ENCODE measurements around the gene DESI1. TPM values are rescaled to one million over a fixed set of nuclear protein-coding genes. Genes with fewer than 3 reads are reported as not detected.
A peak's percentile ranks its signal among the peaks of the same experiment; 100 is the strongest.
"Not testable (repeated sequence)": the region's sequence is repeated elsewhere in the genome, so short reads cannot be mapped to it uniquely, and the experiment has no call there.

The DESI1 gene
- polyA plus RNA-seq, 1 of the 3 experiments (the other 2 are of a cell fraction), result 8.2 TPM

GRCh38 chr22:41636467-41636866, 15.6 kb upstream of the DESI1 start:
- Histone ChIP-seq H2AFZ (ENCODE audit: low read depth) (no peak overlapping the region), H3K4me3 (ENCODE audit: low read depth in 2 of 2, low read length in 1 of 2) (no peak overlapping the region), H3K9me3 (no peaks in the 10 kb centered on the region), H3K36me3 (replicated peaks in 1 of 2; ENCODE audit: control insufficient read depth in 1 of 2, insufficient read depth in 2 of 2, low read length in 1 of 2) (peaks cover 7 to 16% of the 10 kb centered on the region in 2 experiments), H3K9ac (no peak overlapping the region), H4K20me1 (ENCODE audit: insufficient read depth) (peaks cover 3% of the 10 kb centered on the region; the same call in 1 of the 2 replicates), H3K27me3 (ENCODE audit: insufficient read depth) (no peaks in the 10 kb centered on the region), H3K27ac (ENCODE audit: low read depth in 2 of 2, low read length in 1 of 2) (peak overlapping the region in 1 of 2 experiments; percentile 56; a peak in 1 of 4 replicates), H3K4me2 (no peak overlapping the region), H3F3A (replicated peaks; ENCODE audit: insufficient read depth) (peaks cover 6% of the 10 kb centered on the region), H3K9me2 (no peaks in the 10 kb centered on the region), H3K4me1 (ENCODE audit: control insufficient read depth in 1 of 2, insufficient read depth in 2 of 2, low read depth in 1 of 2, low read length in 1 of 2) (no peaks in the 10 kb centered on the region), H3K79me2 (ENCODE audit: insufficient read depth) (peaks cover 40% of the 10 kb centered on the region)
- 55% methylated on average over 5 of the region's 7 CpGs for WGBS (ENCODE audit: low lambda C conversion rate)
- TF ChIP-seq NFIC (IDR thresholded peaks at IDR 0.05; ENCODE audit: borderline replicate concordance) (peak; percentile 38; the same call in 1 of the 2 replicates), JUND (IDR thresholded peaks at IDR 0.05) (peak; percentile 13; the same call in 1 of the 2 replicates), GABPA (IDR thresholded peaks at IDR 0.05; ENCODE audit: low read depth) (no peak), YY1 (IDR thresholded peaks at IDR 0.05; ENCODE audit: low read depth) (no peak), FOSL2 (IDR thresholded peaks at IDR 0.05; ENCODE audit: borderline replicate concordance, low read depth) (peak; percentile 36; the same call in 1 of the 2 replicates)
- CTCF ChIA-PET, result no interaction called here
- DNase-seq, result no peak
- POLR2A ChIA-PET, result no interaction called here

- H3K4me1 ChIP-seq (ENCODE audit: control insufficient read depth in 1 of 2, insufficient read depth in 2 of 2, low read depth in 1 of 2, low read length in 1 of 2); H3K9me2 ChIP-seq; H2AFZ ChIP-seq (ENCODE audit: low read depth); H3K4me3 ChIP-seq (ENCODE audit: low read depth in 2 of 2, low read length in 1 of 2); H3K4me2 ChIP-seq; DNase-seq; H3K9ac ChIP-seq; H4K20me1 ChIP-seq (ENCODE audit: insufficient read depth); CTCF ChIA-PET; H3F3A ChIP-seq (replicated peaks; ENCODE audit: insufficient read depth); H3K27me3 ChIP-seq (ENCODE audit: insufficient read depth); POLR2A ChIA-PET; H3K27ac ChIP-seq (ENCODE audit: low read depth in 2 of 2, low read length in 1 of 2); H3K9me3 ChIP-seq: not testable (repeated sequence)
- peaks cover 10 to 16% of the 10 kb centered on the region in 2 experiments for H3K36me3 ChIP-seq (replicated peaks in 1 of 2; ENCODE audit: control insufficient read depth in 1 of 2, insufficient read depth in 2 of 2, low read length in 1 of 2)
- H3K79me2 ChIP-seq (ENCODE audit: insufficient read depth), result peaks cover 23% of the 10 kb centered on the region; the same call in 1 of the 2 replicates
- WGBS (ENCODE audit: low lambda C conversion rate), result 99% methylated on average over 8 of the region's 8 CpGs
Observed at GRCh38 chr22:41634610-41635009, 13.8 kb upstream of the DESI1 start.

- H3K4me1 ChIP-seq (ENCODE audit: control insufficient read depth in 1 of 2, insufficient read depth in 2 of 2, low read depth in 1 of 2, low read length in 1 of 2); H3K9ac ChIP-seq; H4K20me1 ChIP-seq (ENCODE audit: insufficient read depth); H3K4me3 ChIP-seq (ENCODE audit: low read depth in 2 of 2, low read length in 1 of 2); H3K9me3 ChIP-seq; H3K27me3 ChIP-seq (ENCODE audit: insufficient read depth); H3F3A ChIP-seq (replicated peaks; ENCODE audit: insufficient read depth); H3K4me2 ChIP-seq; H3K9me2 ChIP-seq; H2AFZ ChIP-seq (ENCODE audit: low read depth); DNase-seq; POLR2A ChIA-PET; CTCF ChIA-PET; H3K27ac ChIP-seq (ENCODE audit: low read depth in 2 of 2, low read length in 1 of 2): not testable (repeated sequence)
- WGBS (ENCODE audit: low lambda C conversion rate), result 92% methylated on average over 6 of the region's 23 CpGs
- Histone ChIP-seq H3K36me3 (replicated peaks in 1 of 2; ENCODE audit: control insufficient read depth in 1 of 2, insufficient read depth in 2 of 2, low read length in 1 of 2) (peaks cover 14 to 19% of the 10 kb centered on the region in 2 experiments), H3K79me2 (ENCODE audit: insufficient read depth) (peaks cover 30% of the 10 kb centered on the region)
Observed at GRCh38 chr22:41631615-41632014, 10.8 kb upstream of the DESI1 start.

- peaks cover 31% of the 10 kb centered on the region for H3K79me2 ChIP-seq (ENCODE audit: insufficient read depth)
- H3K27me3 ChIP-seq (ENCODE audit: insufficient read depth); H3K4me1 ChIP-seq (ENCODE audit: control insufficient read depth in 1 of 2, insufficient read depth in 2 of 2, low read depth in 1 of 2, low read length in 1 of 2); DNase-seq; CTCF ChIA-PET; H3K4me3 ChIP-seq (ENCODE audit: low read depth in 2 of 2, low read length in 1 of 2); POLR2A ChIA-PET; H3K9ac ChIP-seq; H2AFZ ChIP-seq (ENCODE audit: low read depth); H4K20me1 ChIP-seq (ENCODE audit: insufficient read depth); H3K9me2 ChIP-seq; H3K9me3 ChIP-seq; H3F3A ChIP-seq (replicated peaks; ENCODE audit: insufficient read depth); H3K27ac ChIP-seq (ENCODE audit: low read depth in 2 of 2, low read length in 1 of 2); H3K4me2 ChIP-seq: not testable (repeated sequence)
- 96% methylated on average over 5 of the region's 28 CpGs for WGBS (ENCODE audit: low lambda C conversion rate)
- peaks cover 14 to 19% of the 10 kb centered on the region in 2 experiments for H3K36me3 ChIP-seq (replicated peaks in 1 of 2; ENCODE audit: control insufficient read depth in 1 of 2, insufficient read depth in 2 of 2, low read length in 1 of 2)
Observed at GRCh38 chr22:41631115-41631514, 10.3 kb upstream of the DESI1 start.
